ENCODE data around the gene MT1A. TPM values are rescaled to one million over a fixed set of nuclear protein-coding genes. Genes with fewer than 3 reads are reported as not detected.
A peak's percentile ranks its signal among the peaks of the same experiment; 100 is the strongest.

MT1A gene
- total RNA-seq, 3 donors from 2014 or later = 97.8 to 672 (median 130) TPM

DNA sequence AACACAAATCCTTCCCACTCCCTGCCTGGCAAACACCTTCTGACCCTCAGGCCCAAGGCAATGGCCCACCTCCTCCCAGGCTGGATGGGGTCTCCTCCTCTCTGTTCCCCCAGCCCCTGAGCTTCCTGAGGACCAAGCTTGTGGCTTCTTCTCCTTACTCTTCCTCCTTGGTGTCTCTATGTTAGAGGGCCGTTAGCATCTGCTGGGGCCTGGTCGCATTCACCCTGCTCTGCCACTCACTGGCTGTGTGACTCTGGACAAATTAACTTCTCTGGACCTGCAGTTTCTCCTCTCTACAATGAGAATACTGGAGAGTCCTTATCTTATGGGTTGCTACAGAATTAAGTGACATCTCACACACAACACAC is 30.8 kb upstream of the MT1A start:
- TF ChIP-seq POLR2A (IDR thresholded peaks at IDR 0.05) = no peak
- TF ChIP-seq, protein P1, sequence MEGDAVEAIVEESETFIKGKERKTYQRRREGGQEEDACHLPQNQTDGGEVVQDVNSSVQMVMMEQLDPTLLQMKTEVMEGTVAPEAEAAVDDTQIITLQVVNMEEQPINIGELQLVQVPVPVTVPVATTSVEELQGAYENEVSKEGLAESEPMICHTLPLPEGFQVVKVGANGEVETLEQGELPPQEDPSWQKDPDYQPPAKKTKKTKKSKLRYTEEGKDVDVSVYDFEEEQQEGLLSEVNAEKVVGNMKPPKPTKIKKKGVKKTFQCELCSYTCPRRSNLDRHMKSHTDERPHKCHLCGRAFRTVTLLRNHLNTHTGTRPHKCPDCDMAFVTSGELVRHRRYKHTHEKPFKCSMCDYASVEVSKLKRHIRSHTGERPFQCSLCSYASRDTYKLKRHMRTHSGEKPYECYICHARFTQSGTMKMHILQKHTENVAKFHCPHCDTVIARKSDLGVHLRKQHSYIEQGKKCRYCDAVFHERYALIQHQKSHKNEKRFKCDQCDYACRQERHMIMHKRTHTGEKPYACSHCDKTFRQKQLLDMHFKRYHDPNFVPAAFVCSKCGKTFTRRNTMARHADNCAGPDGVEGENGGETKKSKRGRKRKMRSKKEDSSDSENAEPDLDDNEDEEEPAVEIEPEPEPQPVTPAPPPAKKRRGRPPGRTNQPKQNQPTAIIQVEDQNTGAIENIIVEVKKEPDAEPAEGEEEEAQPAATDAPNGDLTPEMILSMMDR (IDR thresholded peaks at IDR 0.05) = no peak
- Histone ChIP-seq H3K36me3 (no peaks in the 10 kb centered on the region), H3K4me1 (peaks cover 18 to 19% of the 10 kb centered on the region in 2 donors), H3K4me3 (peak overlapping the region; percentile 78 to 86 (median 83)), H3K27ac (peak overlapping the region; percentile 96 to 99), H3K9me3 (no peaks in the 10 kb centered on the region), H3K27me3 (no peaks in the 10 kb centered on the region)
- intact Hi-C loops (cut with DNase I; ENCODE audit: low total_unique reads) = no loop called here
- no peak for DNase-seq (ENCODE audit: low spot score in 2 of 2)

DNA sequence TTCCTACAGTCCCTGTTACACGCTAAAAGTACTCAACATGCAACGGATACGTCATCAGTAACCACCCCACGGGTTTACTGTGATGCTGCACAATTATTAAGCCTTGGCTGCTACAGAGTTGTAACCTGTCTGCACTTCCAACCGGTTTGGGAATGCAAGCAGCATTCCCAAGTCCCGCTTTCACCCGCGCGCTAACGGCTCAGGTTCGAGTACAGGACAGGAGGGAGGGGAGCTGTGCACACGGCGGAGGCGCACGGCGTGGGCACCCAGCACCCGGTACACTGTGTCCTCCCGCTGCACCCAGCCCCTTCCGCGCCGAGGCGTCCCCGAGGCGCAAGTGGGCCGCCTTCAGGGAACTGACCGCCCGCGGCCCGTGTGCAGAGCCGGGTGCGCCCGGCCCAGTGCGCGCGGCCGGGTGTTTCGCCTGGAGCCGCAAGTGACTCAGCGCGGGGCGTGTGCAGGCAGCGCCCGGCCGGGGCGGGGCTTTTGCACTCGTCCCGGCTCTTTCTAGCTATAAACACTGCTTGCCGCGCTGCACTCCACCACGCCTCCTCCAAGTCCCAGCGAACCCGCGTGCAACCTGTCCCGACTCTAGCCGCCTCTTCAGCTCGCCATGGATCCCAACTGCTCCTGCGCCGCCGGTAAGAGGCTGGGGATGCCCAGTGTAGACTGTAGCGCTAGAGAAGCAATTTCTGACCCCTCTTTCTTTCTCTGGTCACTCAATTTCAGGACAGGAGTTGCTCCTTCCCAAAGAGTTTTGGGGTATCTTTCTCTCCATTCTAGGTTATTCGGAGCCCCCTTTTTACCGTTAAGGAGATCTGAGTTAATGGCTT is 30.2 kb upstream of the MT1A start, which contains the start of gene MT2A:
TSS of gene MT2A (plus strand) at position 542 of the 833 bp plus-strand sequence. CDS start at position 614, 72 bp downstream.
- Histone ChIP-seq H3K4me3 (peak within 1 kb of the TSS; percentile 78 to 86 (median 83)), H3K4me1 (peaks cover 18 to 19% of the 10 kb centered on the region in 2 donors), H3K27ac (peak within 1 kb of the TSS; percentile 96 to 99), H3K36me3 (no peaks in the 10 kb centered on the region), H3K27me3 (no peaks in the 10 kb centered on the region), H3K9me3 (no peaks in the 10 kb centered on the region)
- DNase-seq (ENCODE audit: low spot score in 2 of 2) = peak; percentile 94 to 95
- intact Hi-C loops (cut with DNase I; ENCODE audit: low total_unique reads) = no loop called here
- TF ChIP-seq, protein P1 (IDR thresholded peaks at IDR 0.05) = no peak
- peak; percentile 61 for TF ChIP-seq POLR2A (IDR thresholded peaks at IDR 0.05)
- peak; percentile 76 to 97 (median 88) for TF ChIP-seq POLR2AphosphoS5 (IDR thresholded peaks at IDR 0.05)

DNA sequence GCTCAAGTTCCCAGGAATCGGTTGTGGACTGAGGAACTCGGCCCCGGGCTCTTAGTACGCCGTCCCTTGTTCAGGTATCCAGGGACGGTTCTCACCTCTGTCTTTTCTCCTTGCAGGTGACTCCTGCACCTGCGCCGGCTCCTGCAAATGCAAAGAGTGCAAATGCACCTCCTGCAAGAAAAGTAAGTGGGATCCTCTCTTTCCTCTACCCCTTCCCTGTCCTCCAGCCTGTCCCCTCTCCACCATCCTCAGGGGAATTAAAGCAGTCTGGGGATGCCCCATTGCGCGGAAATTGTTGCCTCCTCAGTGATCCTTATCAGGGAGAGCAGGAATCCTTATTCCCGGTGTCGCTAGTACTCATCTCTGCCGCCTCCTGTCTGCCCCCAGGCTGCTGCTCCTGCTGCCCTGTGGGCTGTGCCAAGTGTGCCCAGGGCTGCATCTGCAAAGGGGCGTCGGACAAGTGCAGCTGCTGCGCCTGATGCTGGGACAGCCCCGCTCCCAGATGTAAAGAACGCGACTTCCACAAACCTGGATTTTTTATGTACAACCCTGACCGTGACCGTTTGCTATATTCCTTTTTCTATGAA is 29.5 kb upstream of the MT1A start:
- no peak for DNase-seq (ENCODE audit: low spot score in 2 of 2)
- Histone ChIP-seq H3K9me3 (no peaks in the 10 kb centered on the region), H3K4me1 (peaks cover 18 to 19% of the 10 kb centered on the region in 2 donors), H3K36me3 (no peaks in the 10 kb centered on the region), H3K27me3 (no peaks in the 10 kb centered on the region), H3K27ac (peak overlapping the region; percentile 96 to 99), H3K4me3 (peak overlapping the region; percentile 78 to 86 (median 83))
- TF ChIP-seq, protein P1 (IDR thresholded peaks at IDR 0.05) = no peak
- TF ChIP-seq POLR2A (IDR thresholded peaks at IDR 0.05) (no peak), POLR2AphosphoS5 (IDR thresholded peaks at IDR 0.05) (peak in 1 of 3 donors; percentile 67)
- intact Hi-C loops (cut with DNase I; ENCODE audit: low total_unique reads) = no loop called here

DNA sequence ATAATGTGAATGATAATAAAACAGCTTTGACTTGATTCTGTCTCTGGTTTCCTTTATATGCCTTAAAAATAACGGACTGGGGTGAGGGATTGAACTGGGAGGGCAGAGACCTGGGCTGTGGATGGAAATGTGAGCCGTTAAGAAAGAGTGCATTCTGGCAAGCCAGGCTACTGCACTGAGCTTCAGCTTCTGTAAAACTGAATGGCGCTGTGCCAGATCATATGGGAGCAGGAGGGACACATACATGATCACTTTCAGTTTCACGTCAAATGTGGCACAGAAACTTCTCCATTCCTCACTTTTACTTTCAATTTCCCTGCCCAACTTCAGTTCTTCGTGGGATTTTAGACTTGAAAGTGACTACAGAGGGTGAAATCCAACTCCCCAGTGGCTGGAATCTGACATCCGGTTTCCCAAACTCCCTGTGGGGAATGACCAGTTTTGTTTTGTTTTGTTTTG is 29.0 kb upstream of the MT1A start:
- peaks cover 18 to 19% of the 10 kb centered on the region in 2 donors for H3K4me1 ChIP-seq
- TF ChIP-seq POLR2AphosphoS5 (IDR thresholded peaks at IDR 0.05) (peak in 2 of 3 donors; percentile 7 to 75), POLR2A (IDR thresholded peaks at IDR 0.05) (peak; percentile 11)
- TF ChIP-seq, protein P1 (IDR thresholded peaks at IDR 0.05) = no peak
- peak in 1 of 2 donors; percentile 60 for DNase-seq (ENCODE audit: low spot score in 2 of 2)
- H3K27ac ChIP-seq = peak overlapping the region; percentile 96 to 99
- intact Hi-C loops (cut with DNase I; ENCODE audit: low total_unique reads) = no loop called here
- peak overlapping the region; percentile 78 to 86 (median 83) for H3K4me3 ChIP-seq
- H3K9me3 ChIP-seq = no peaks in the 10 kb centered on the region
- H3K27me3 ChIP-seq = no peaks in the 10 kb centered on the region
- H3K36me3 ChIP-seq = no peaks in the 10 kb centered on the region

Data from breast epithelium (tissue), 4 donors.